ENCODE results near the gene TSHZ1. TPM values are rescaled to one million over a fixed set of nuclear protein-coding genes. Genes with fewer than 3 reads are reported as not detected.
A peak's percentile ranks its signal among the peaks of the same experiment; 100 is the strongest.

TSHZ1 gene
- total and polyA plus RNA-seq, 2 donors from 2014 or later: 7.0 to 31.3 TPM

- intact Hi-C loops (cut with DNase I): no loop called here
- H3K36me3 ChIP-seq (ENCODE audit: control insufficient read depth in 2 of 3, insufficient read depth in 3 of 3, low read length in 3 of 3): no peaks in the 10 kb centered on the region
- TF ChIP-seq CTCF (IDR thresholded peaks at IDR 0.05; ENCODE audit: borderline replicate concordance, extremely low read depth, insufficient read depth): no peak
- DNase-seq (peak; percentile 75 to 85 (median 83)), FAIRE-seq (no peak)
- H3K27me3 ChIP-seq (ENCODE audit: control insufficient read depth, insufficient read depth, low read length): no peaks in the 10 kb centered on the region
- peak overlapping the region; percentile 30 to 69 (median 59) for H3K4me3 ChIP-seq (ENCODE audit: low read length in 3 of 3)
- H3K4me1 ChIP-seq (ENCODE audit: control insufficient read depth in 2 of 3, insufficient read depth in 2 of 3, low read depth in 1 of 3, low read length in 3 of 3): peaks cover 3 to 33% (median 23%) of the 10 kb centered on the region in 3 donors
- H3K27ac ChIP-seq (ENCODE audit: low read depth in 2 of 2, low read length in 2 of 2): peak overlapping the region; percentile 79 to 88
- no peaks in the 10 kb centered on the region for H3K9me3 ChIP-seq (ENCODE audit: control insufficient read depth in 2 of 3, insufficient read depth in 1 of 3, low read length in 3 of 3)
- H3K9ac ChIP-seq (ENCODE audit: low read length in 3 of 3): peak overlapping the region; percentile 7 to 66 (median 17)
Observed at GRCh38 chr18:75211953-75212750, 1.6 kb downstream of the TSHZ1 start.

GRCh38 chr18:75212751-75213090 is 2.1 kb downstream of the TSHZ1 start:
- intact Hi-C loops (cut with DNase I): no loop called here
- no peak for TF ChIP-seq CTCF (IDR thresholded peaks at IDR 0.05; ENCODE audit: borderline replicate concordance, extremely low read depth, insufficient read depth)
- peaks cover 3 to 39% (median 22%) of the 10 kb centered on the region in 3 donors for H3K4me1 ChIP-seq (ENCODE audit: control insufficient read depth in 2 of 3, insufficient read depth in 2 of 3, low read depth in 1 of 3, low read length in 3 of 3)
- DNase-seq (no peak), FAIRE-seq (no peak)
- peak overlapping the region in 1 of 2 donors; percentile 48 for H3K27ac ChIP-seq (ENCODE audit: low read depth in 2 of 2, low read length in 2 of 2)
- H3K27me3 ChIP-seq (ENCODE audit: control insufficient read depth, insufficient read depth, low read length): no peaks in the 10 kb centered on the region
- peak overlapping the region; percentile 30 to 69 (median 59) for H3K4me3 ChIP-seq (ENCODE audit: low read length in 3 of 3)
- H3K9me3 ChIP-seq (ENCODE audit: control insufficient read depth in 2 of 3, insufficient read depth in 1 of 3, low read length in 3 of 3): no peaks in the 10 kb centered on the region
- H3K9ac ChIP-seq (ENCODE audit: low read length in 3 of 3): peak overlapping the region; percentile 10 to 66 (median 17)
- no peaks in the 10 kb centered on the region for H3K36me3 ChIP-seq (ENCODE audit: control insufficient read depth in 2 of 3, insufficient read depth in 3 of 3, low read length in 3 of 3)

- H3K27me3 ChIP-seq (ENCODE audit: control insufficient read depth, insufficient read depth, low read length): no peaks in the 10 kb centered on the region
- no peak for DNase-seq
- intact Hi-C loops (cut with DNase I): no loop called here
- H3K36me3 ChIP-seq (ENCODE audit: control insufficient read depth in 2 of 3, insufficient read depth in 3 of 3, low read length in 3 of 3): no peaks in the 10 kb centered on the region
- H3K9ac ChIP-seq (ENCODE audit: low read length in 3 of 3): no peak overlapping the region
- no peaks in the 10 kb centered on the region for H3K9me3 ChIP-seq (ENCODE audit: control insufficient read depth in 2 of 3, insufficient read depth in 1 of 3, low read length in 3 of 3)
- FAIRE-seq: no peak
- peak overlapping the region in 1 of 2 donors; percentile 54 for H3K27ac ChIP-seq (ENCODE audit: low read depth in 2 of 2, low read length in 2 of 2)
- peaks cover 6 to 49% (median 23%) of the 10 kb centered on the region in 3 donors for H3K4me1 ChIP-seq (ENCODE audit: control insufficient read depth in 2 of 3, insufficient read depth in 2 of 3, low read depth in 1 of 3, low read length in 3 of 3)
- peak overlapping the region; percentile 8 to 69 (median 36) for H3K4me3 ChIP-seq (ENCODE audit: low read length in 3 of 3)
- no peak for TF ChIP-seq CTCF (IDR thresholded peaks at IDR 0.05; ENCODE audit: borderline replicate concordance, extremely low read depth, insufficient read depth)
Observed at GRCh38 chr18:75213611-75214331, 3.2 kb downstream of the TSHZ1 start.
